Neuron (in vitro differentiated cells): ENCODE data around the gene GPA33.
A peak's percentile ranks its signal among the peaks of the same experiment; 100 is the strongest.

ENCODE experiments used
- H2AFZ ChIP-seq: one replicate; pipeline ENCODE4 v1.6.1; 2013; ENCODE audit warnings: low read depth, mild to moderate bottlenecking, inconsistent platforms, low read length, moderate library complexity
- H3K27me3 ChIP-seq: one replicate; pipeline ENCODE4 v1.6.1; 2013; ENCODE audit warnings: low read length; ENCODE audit not compliant: insufficient read depth
- H3K36me3 ChIP-seq: one replicate; pipeline ENCODE4 v1.6.1; 2013; ENCODE audit warnings: low read length; ENCODE audit not compliant: insufficient read depth
- H3K4me1 ChIP-seq: one replicate; pipeline ENCODE4 v1.6.1; 2013; ENCODE audit warnings: low read length; ENCODE audit not compliant: insufficient read depth
- H3K4me3 ChIP-seq: 2 replicates; pipeline ENCODE4 v1.5.1; 2013; ENCODE audit warnings: mild to moderate bottlenecking, low read length, moderate library complexity
- H3K9me3 ChIP-seq: one replicate; pipeline ENCODE4 v1.6.1; 2013; ENCODE audit warnings: low read length

Gene GPA33

DNA sequence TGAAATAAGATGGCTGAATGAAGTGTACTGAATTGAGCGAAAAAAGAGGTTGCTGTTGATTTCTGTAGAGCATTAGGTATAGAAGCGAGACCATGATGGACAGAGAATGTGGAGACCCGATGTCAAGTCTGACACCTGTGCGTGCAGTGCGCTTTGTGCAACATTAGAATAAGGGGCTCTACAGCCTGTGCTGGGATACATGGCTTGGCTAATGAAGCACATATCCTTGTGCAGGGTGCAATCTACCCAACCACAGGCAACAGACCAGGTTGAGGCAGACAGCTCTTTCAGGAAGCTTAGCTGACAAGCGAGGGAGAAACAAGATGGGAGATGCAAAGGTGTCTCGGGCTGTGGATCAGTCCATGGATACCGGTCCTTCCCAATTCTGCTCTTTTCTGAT lies 18.9 kb downstream of the GPA33 start:
- Histone ChIP-seq H3K4me3 (no peak overlapping the region), H3K4me1 (no peaks in the 10 kb centered on the region), H3K9me3 (peaks cover 2% of the 10 kb centered on the region), H3K27me3 (no peaks in the 10 kb centered on the region), H3K36me3 (no peaks in the 10 kb centered on the region), H2AFZ (no peak overlapping the region)

DNA sequence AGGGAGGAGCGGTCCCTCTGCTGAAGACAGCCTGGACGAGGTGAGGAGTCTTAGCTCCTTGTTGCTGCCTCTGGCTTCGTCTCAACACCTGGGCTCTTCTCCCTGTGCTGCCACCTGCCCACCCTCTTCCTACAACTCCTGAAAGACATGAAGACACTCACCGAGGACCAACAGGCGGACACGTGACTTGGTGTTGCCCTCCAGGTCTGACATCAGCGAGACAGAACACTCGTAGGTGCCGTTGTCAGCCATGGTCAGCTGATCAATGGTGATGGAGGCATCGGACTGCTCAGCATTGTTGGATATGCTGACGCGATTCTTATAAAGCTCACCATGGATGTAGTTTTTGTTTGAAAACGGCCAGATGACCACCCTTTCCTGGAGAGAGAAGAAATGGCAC lies 21.4 kb downstream of the GPA33 start:
- Histone ChIP-seq H3K27me3 (peaks cover 8% of the 10 kb centered on the region), H3K9me3 (no peaks in the 10 kb centered on the region), H2AFZ (no peak overlapping the region)

DNA sequence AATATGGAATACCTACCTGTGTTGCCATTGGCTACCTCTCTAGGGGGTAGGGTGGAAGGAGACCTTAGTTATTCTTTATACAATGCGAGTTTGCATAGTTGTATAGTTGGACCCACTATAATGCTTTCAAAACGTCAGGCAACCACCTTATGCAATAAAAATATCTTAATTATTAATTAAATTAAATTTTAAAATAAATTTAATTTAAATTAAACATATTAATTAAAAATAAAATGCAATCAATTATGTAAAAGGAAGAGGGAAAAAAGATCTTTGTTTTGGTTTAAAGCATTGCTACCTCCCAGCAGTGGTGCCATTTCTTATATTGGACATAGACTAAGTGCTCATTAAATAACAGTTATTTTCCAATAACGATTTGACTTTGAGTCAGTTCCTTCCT lies 22.3 kb downstream of the GPA33 start:
- H3K27me3 ChIP-seq: peaks cover 8% of the 10 kb centered on the region
- H3K9me3 ChIP-seq: no peaks in the 10 kb centered on the region
- no peaks in the 10 kb centered on the region for H3K36me3 ChIP-seq
- no peaks in the 10 kb centered on the region for H3K4me1 ChIP-seq
- no peak overlapping the region for H2AFZ ChIP-seq
- H3K4me3 ChIP-seq: no peak overlapping the region

More for the DNA sequence above, 21.4 kb downstream of the GPA33 start:
- no peak overlapping the region for H3K4me3 ChIP-seq
- H3K36me3 ChIP-seq: no peaks in the 10 kb centered on the region
- no peaks in the 10 kb centered on the region for H3K4me1 ChIP-seq

GRCh38 chr1:167066333-167067122 lies 23.6 kb downstream of the GPA33 start:
- no peaks in the 10 kb centered on the region for H3K9me3 ChIP-seq
- no peaks in the 10 kb centered on the region for H3K36me3 ChIP-seq
- no peaks in the 10 kb centered on the region for H3K4me1 ChIP-seq
- H3K27me3 ChIP-seq: peaks cover 8% of the 10 kb centered on the region
- no peak overlapping the region for H3K4me3 ChIP-seq
- no peak overlapping the region for H2AFZ ChIP-seq

DNA sequence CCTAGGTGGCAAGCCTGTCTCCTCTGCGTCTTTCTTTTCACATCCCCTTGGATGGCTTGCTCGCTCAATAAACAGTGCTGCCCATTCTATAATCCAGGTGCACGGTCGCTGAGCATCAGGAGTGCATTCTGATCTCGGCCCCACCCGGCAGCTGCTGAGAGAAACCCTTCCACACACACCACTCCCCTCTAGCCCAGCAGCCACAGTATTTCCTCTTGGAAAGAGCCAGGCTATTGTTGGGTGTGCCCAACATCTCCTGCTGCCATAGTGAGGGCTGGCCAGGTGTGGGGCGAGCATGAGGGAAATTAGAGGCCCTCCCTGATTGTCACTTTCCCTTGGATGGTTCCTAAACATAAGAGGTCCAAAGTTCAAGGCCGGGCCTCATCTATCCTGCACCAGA lies 24.7 kb downstream of the GPA33 start:
- Histone ChIP-seq H3K4me1 (no peaks in the 10 kb centered on the region), H3K4me3 (no peak overlapping the region), H3K27me3 (peaks cover 8% of the 10 kb centered on the region), H2AFZ (no peak overlapping the region), H3K9me3 (no peaks in the 10 kb centered on the region), H3K36me3 (no peaks in the 10 kb centered on the region)

DNA sequence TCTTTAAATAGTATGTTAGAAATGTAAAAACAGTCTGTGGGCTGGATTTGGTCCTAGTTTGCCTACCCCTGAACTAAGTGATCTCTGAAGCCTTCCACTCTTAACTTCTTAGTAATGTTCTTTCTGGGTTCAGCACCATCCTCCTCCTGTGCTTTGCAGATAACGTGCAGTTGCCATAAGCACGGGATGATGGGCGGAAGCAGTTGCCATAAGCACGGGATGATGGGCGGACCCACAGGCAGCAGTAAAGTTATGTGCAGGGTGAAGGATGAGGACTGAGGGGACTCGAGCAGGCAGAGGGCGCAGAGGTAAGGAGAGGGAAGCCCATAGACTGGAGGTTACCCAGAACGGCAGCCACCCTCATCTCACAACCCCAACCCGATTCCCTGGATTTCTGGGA lies 25.6 kb downstream of the GPA33 start:
- no peaks in the 10 kb centered on the region for H3K9me3 ChIP-seq
- no peak overlapping the region for H3K4me3 ChIP-seq
- no peaks in the 10 kb centered on the region for H3K4me1 ChIP-seq
- no peaks in the 10 kb centered on the region for H3K36me3 ChIP-seq
- H2AFZ ChIP-seq: no peak overlapping the region
- peaks cover 8% of the 10 kb centered on the region for H3K27me3 ChIP-seq

DNA sequence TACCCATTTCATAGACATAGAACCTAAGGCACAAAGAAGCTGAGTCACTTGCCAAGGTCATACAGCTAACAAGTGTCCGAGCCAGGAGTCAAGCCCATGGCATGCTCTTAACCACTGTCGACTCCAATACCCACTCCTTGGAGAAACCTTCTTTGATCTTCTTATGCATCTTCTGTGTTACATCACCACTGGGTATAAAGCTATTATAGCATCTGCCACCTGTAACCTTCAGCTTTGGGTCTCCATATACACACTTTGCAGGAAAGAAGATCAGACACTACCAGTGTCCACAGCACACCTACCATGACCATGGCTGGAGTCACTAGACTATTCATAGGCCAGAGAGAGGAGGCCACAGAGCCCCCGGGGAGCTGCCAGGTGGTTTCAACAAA lies 29.1 kb downstream of the GPA33 start:
- Histone ChIP-seq H3K36me3 (no peaks in the 10 kb centered on the region), H3K4me1 (peaks cover 13% of the 10 kb centered on the region), H3K27me3 (peaks cover 8% of the 10 kb centered on the region), H2AFZ (no peak overlapping the region), H3K4me3 (no peak overlapping the region), H3K9me3 (no peaks in the 10 kb centered on the region)

DNA sequence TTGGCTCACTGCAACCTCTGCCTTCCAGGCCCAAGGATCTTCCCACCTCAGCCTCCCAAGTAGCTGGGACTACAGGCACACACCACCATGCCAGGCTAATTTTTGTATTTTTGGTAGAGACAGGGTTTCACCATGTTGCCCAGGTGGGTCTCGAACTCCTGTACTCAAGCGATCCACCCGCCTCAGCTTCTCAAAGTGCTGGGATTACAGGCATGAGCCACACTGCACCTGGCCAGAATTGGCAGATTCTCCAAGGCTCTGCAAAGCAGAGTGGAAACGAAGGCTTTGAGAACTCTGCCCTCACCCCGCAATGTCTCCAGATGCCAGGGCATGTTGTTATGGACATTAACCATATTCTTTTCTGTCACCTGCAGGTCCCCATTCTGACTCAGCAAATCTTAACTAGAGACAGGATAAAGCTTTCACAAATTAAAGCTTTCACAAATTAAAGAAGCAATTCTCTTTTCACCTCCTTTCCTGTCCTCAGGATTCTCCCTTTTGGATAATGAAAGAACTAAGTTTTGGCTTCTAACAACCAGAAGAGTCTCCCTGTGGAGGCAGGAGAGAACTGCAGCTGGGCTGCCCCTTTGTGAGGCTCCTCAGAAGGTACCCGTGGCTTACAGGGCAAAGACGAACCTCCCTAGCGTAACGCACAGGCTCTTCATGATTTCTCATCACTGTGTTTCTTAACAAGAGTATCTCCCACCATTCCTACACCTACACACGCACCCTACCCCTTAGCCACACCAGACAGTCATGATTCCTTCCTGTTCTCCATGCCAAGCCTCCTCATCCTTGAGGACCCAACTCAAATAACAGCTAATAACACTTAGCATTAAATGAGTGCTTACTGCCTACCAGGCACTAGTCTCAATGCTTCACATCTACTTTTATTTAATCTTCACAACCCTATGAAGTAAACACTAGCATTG lies 29.8 kb downstream of the GPA33 start:
- no peak overlapping the region for H2AFZ ChIP-seq
- peaks cover 7% of the 10 kb centered on the region for H3K27me3 ChIP-seq
- no peaks in the 10 kb centered on the region for H3K36me3 ChIP-seq
- H3K9me3 ChIP-seq: no peaks in the 10 kb centered on the region
- H3K4me3 ChIP-seq: no peak overlapping the region
- peaks cover 13% of the 10 kb centered on the region for H3K4me1 ChIP-seq

GRCh38 chr1:167059809-167060107 lies 30.4 kb downstream of the GPA33 start:
- H3K4me3 ChIP-seq: no peak overlapping the region
- H3K36me3 ChIP-seq: no peaks in the 10 kb centered on the region
- no peaks in the 10 kb centered on the region for H3K9me3 ChIP-seq
- peaks cover under 1% of the 10 kb centered on the region for H3K27me3 ChIP-seq
- peaks cover 13% of the 10 kb centered on the region for H3K4me1 ChIP-seq
- H2AFZ ChIP-seq: no peak overlapping the region

GRCh38 chr1:167059045-167059808 lies 30.9 kb downstream of the GPA33 start:
- no peak overlapping the region for H3K4me3 ChIP-seq
- H3K4me1 ChIP-seq: peaks cover 13% of the 10 kb centered on the region
- H3K27me3 ChIP-seq: no peaks in the 10 kb centered on the region
- no peaks in the 10 kb centered on the region for H3K9me3 ChIP-seq
- H2AFZ ChIP-seq: peak overlapping the region; percentile 65
- H3K36me3 ChIP-seq: no peaks in the 10 kb centered on the region

GRCh38 chr1:167057241-167057688 lies 32.9 kb downstream of the GPA33 start:
- no peak overlapping the region for H3K4me3 ChIP-seq
- no peaks in the 10 kb centered on the region for H3K36me3 ChIP-seq
- H3K27me3 ChIP-seq: no peaks in the 10 kb centered on the region
- H3K4me1 ChIP-seq: peaks cover 13% of the 10 kb centered on the region
- H3K9me3 ChIP-seq: no peaks in the 10 kb centered on the region
- H2AFZ ChIP-seq: no peak overlapping the region

DNA sequence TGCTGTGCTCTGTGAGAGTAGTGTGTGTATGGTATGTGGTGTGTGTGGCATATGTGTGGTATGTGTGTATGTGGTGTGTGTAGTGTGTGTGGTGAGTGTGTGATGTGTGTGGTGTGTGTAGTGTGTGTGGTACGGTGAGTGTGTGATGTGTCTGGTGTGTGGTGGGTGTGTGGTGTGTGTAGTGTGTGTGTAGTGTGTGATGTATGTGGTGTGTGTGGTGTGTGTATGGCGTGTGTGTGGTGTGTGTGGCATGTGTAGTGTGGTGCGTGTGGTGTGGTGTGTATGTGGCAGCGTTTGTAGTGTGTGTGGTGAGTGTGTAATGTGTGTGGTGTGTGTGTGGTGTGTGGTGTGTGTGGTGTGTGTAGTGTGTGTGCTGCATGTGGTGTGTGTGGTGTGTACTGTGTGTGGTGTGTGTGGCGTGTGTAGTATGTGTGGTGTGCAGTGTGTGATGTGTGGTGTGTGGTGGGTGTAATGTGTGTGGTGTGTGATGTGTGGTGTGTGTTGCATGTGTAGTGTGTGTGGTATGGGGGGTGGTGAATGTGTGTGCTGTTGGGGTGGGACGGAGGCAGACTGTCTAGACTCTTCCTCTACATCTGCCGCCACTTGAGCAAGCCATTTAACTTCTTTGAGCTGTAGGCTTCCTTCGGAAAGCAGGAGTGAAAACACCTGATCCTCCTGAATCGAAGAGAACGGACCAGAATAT lies 33.5 kb downstream of the GPA33 start:
- Histone ChIP-seq H3K4me1 (peaks cover 13% of the 10 kb centered on the region), H2AFZ (no peak overlapping the region), H3K36me3 (no peaks in the 10 kb centered on the region), H3K9me3 (no peaks in the 10 kb centered on the region), H3K4me3 (no peak overlapping the region), H3K27me3 (no peaks in the 10 kb centered on the region)
